Stimulated activated naive B cell treated with anti-CD40 and anti-IgM and Interleukin-4, amounts not matched to agents 10 μg/mL and 1 μg/mL and 100 μg/mL, for 72 hours (primary cell): Measurements from ENCODE around the gene MIA.
"Not testable (repeated sequence)": the region's sequence is repeated elsewhere in the genome, so short reads cannot be mapped to it uniquely, and the experiment has no call there.

Experiments
- ATAC-seq, 2 donors: fragments of 150-1000 bp; cut with Tn5 transposase; replicated peaks; 2 replicates each; pipeline ENCODE4 v1.10.0; 2021; ENCODE audit warnings: moderate library complexity in 1 of 2
- DNase-seq: peaks from one replicate; pipeline ENCODE4 v3.0.0; 2021
- H3K27ac Mint-ChIP-seq: one replicate; pipeline ENCODE4 v1.8.0; 2022; ENCODE audit warnings: mild to moderate bottlenecking, mixed read lengths
- H3K27me3 Mint-ChIP-seq, 2 donors: one replicate each; pipeline ENCODE4 v1.8.0; 2022; ENCODE audit warnings: mixed read lengths in 2 of 2
- H3K36me3 Mint-ChIP-seq, 2 donors: one replicate each; pipeline ENCODE4 v1.8.0; 2022; ENCODE audit warnings: mixed read lengths in 2 of 2, mild to moderate bottlenecking in 1 of 2
- H3K4me1 Mint-ChIP-seq, 2 donors: one replicate each; pipeline ENCODE4 v1.8.0; 2022; ENCODE audit warnings: mixed read lengths in 2 of 2, mild to moderate bottlenecking in 1 of 2
- H3K4me3 Mint-ChIP-seq, 2 donors: one replicate each; pipeline ENCODE4 v1.8.0; 2022; ENCODE audit warnings: mild to moderate bottlenecking in 2 of 2, mixed read lengths in 2 of 2, moderate library complexity in 1 of 2
- H3K9me3 Mint-ChIP-seq, 2 donors: one replicate each; pipeline ENCODE4 v1.8.0; 2022; ENCODE audit warnings: mixed read lengths in 2 of 2, mild to moderate bottlenecking in 1 of 2

The MIA gene

DNA sequence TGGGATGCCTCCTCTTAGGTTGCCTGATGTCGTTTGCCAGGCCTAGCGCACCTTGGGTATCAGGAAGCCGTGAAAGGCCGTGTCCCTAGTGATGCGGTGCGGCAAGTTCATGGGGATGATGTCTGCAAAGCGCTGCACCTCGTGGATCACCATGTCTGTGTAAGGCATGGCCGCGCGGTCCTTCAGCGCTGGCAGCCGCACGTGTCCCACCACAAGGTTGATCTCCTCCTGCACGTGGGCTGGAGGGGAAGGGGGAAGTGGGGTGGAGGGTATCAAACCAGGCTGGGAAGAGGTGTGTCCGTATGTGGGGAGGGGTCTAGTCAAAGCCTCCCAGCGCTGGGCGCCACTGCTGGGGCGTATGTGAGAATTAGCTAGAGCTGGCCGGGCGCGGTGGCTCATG is 46.8 kb downstream of the MIA start:
- H3K4me3 Mint-ChIP-seq, result no peak overlapping the region

DNA sequence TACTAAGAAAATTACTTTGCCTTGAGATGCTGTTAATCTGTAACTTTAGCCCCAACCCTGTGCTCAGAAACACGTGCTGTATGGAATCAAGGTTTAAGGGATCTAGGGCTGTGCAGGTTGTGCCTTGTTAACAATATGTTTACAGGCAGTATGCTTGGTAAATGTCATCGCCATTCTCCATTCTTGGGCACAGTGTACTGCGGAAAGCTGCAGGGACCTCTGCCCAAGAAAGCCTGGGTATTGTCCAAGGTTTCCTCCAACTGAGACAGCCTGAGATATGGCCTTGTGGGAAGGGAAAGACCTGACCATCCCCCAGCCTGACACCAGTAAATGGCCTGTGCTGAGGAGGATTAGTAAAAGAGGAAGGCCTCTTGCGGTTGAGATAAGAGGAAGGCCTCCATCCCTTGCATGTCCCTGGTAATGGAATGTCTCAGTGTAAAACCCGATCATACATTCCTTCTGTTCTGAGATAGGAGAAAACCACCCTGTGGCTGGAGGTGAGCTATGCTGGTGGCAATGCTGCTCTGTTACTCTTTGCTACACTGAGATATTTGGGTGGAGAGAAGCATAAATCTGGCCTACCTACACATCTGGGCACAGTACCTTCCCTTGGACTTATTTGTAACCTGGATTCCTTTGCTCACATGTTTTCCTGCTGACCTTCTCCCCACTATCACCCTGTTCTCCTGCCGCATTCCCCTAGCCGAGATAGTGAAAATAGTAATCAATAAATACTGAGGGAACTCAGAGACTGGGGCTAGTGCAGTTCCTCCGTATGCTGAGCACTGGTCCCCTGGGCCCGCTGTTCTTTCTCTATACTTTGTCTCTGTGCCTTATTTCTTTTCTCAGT is 47.6 kb downstream of the MIA start:
- ATAC-seq, result peak in 1 of 2 donors; percentile 10
- Mint-ChIP-seq H3K4me1 (peaks cover 33 to 35% of the 10 kb centered on the region in 2 donors), H3K36me3 (peaks cover 10 to 16% of the 10 kb centered on the region in 2 donors), H3K27ac (peak overlapping the region; percentile 84)
- DNase-seq, H3K9me3 Mint-ChIP-seq, H3K4me3 Mint-ChIP-seq, H3K27me3 Mint-ChIP-seq: not testable (repeated sequence)

More for the DNA sequence above, 46.8 kb downstream of the MIA start:
- peaks cover 33 to 40% of the 10 kb centered on the region in 2 donors for H3K4me1 Mint-ChIP-seq
- no peak for DNase-seq
- peaks cover 6 to 10% of the 10 kb centered on the region in 2 donors for H3K36me3 Mint-ChIP-seq
- H3K27ac Mint-ChIP-seq, result no peak overlapping the region
- no peak for ATAC-seq
- no peaks in the 10 kb centered on the region for H3K27me3 Mint-ChIP-seq
- H3K9me3 Mint-ChIP-seq, result no peaks in the 10 kb centered on the region

DNA sequence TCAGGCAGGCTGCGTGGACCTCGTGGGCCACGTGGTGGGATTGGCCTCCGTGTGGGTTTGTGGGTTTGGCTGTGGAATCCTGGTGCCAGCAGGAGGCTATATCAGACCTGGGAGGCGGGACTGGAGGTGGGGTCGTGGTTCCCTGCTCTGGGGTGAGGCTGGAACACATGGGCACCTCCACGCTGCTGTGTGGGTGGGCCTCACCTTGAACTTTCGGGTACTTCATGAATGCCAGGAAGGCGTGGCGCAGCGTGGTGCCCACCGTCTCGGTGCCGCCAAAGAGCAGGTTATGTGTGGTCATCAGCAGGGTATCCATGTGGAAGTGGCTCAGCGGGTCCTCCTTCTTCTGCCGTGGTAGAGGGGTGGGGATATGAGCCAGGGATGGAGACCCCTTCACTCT is 49.6 kb downstream of the MIA start:
- H3K27me3 Mint-ChIP-seq, H3K9me3 Mint-ChIP-seq, DNase-seq, H3K27ac Mint-ChIP-seq, H3K4me3 Mint-ChIP-seq, ATAC-seq: not testable (repeated sequence)
- Mint-ChIP-seq H3K4me1 (peaks cover 17 to 22% of the 10 kb centered on the region in 2 donors), H3K36me3 (peaks cover 15 to 26% of the 10 kb centered on the region in 2 donors)

DNA sequence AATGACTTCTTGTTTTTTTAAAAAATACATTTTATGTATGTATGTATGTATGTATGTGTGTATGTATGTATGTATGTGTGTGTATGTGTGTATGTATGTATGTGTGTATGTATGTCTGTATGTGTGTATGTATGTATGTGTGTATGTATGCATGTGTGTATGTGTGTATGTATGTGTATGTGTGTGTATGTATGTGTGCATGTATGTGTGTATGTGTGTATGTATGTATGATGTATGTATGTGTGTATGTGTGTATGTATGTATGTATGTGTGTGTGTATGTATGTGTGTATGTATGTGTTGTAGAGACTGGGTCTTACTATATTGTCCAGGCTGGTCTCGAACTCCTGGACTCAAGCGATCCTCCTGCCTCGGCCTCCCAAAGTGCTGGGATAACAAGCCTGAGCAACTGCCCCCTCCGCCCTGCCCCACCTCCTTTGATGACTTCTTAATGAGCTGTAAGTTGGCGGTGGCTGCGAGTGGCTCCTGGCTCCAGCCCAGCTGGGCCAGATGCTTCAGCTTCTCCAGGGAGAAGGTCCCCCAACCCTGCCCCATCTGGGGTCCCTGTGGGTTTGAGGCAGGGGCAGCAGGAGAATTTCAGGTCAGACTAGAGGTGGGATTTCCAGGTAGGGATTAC is 50.3 kb downstream of the MIA start:
- ATAC-seq, result not testable (repeated sequence)

DNA sequence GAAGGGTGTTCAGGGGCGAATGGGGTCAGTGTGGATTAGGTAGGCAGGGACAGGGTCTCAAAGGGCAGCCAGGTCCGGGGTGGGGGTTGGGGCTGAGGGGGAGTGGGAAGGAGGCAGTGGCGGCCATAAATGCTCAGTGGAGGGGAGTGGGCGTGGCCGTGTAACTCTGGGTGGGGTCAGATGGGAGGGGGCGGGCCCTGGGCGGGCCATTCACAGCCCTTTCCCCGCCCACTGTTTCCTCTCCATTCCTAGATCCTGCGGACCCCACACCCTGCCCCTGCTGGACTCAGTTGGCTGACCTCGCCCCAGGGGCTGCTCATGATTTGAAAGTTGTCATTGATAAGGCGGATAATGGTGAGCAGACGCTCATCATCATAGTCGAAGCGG is 51.0 kb downstream of the MIA start:
- H3K4me1 Mint-ChIP-seq, result peaks cover 17 to 22% of the 10 kb centered on the region in 2 donors
- H3K9me3 Mint-ChIP-seq, H3K27ac Mint-ChIP-seq, H3K27me3 Mint-ChIP-seq, DNase-seq, ATAC-seq, H3K4me3 Mint-ChIP-seq: not testable (repeated sequence)
- H3K36me3 Mint-ChIP-seq, result peaks cover 15 to 26% of the 10 kb centered on the region in 2 donors

More for the DNA sequence above, 50.3 kb downstream of the MIA start:
- not testable (repeated sequence) for H3K27ac Mint-ChIP-seq, H3K27me3 Mint-ChIP-seq, H3K9me3 Mint-ChIP-seq, H3K4me3 Mint-ChIP-seq, DNase-seq
- Mint-ChIP-seq H3K36me3 (peaks cover 15 to 26% of the 10 kb centered on the region in 2 donors), H3K4me1 (peaks cover 17 to 22% of the 10 kb centered on the region in 2 donors)

DNA sequence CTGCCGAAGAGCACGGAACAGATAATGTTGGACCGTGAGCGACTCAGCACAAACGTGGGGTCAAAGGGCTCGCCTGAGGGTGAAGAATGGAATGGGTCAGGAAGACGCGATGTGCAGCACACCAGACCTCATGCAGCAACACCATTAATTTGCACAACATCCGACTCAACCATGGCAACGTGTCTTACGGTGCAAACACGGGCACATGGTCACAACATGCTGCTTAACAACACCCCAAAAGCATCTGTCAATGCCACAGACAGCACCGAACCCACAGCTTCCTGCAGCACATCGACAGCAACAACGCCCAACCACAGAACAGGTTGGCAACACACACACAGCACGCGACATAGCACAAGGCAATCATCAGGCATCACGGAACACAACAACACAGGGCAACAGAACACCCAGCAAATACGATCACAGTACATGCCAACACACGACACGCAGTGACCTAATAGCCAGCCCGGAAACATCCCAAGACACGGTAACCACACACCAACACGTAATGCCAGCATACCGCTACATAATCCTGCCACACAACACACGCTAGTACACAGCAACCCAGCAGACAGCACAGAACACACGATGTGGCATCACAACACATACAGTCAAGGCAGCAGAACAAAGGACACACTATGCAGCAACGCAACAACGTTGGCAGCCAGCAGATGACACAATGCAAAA is 51.5 kb downstream of the MIA start:
- Mint-ChIP-seq H3K36me3 (peaks cover 15 to 26% of the 10 kb centered on the region in 2 donors), H3K4me1 (peaks cover 17 to 22% of the 10 kb centered on the region in 2 donors)
- not testable (repeated sequence) for H3K27ac Mint-ChIP-seq, H3K9me3 Mint-ChIP-seq, ATAC-seq, DNase-seq, H3K4me3 Mint-ChIP-seq, H3K27me3 Mint-ChIP-seq
